ENCODE data around the gene FOXE1.
A peak's percentile ranks its signal among the peaks of the same experiment; 100 is the strongest.

The FOXE1 gene

DNA sequence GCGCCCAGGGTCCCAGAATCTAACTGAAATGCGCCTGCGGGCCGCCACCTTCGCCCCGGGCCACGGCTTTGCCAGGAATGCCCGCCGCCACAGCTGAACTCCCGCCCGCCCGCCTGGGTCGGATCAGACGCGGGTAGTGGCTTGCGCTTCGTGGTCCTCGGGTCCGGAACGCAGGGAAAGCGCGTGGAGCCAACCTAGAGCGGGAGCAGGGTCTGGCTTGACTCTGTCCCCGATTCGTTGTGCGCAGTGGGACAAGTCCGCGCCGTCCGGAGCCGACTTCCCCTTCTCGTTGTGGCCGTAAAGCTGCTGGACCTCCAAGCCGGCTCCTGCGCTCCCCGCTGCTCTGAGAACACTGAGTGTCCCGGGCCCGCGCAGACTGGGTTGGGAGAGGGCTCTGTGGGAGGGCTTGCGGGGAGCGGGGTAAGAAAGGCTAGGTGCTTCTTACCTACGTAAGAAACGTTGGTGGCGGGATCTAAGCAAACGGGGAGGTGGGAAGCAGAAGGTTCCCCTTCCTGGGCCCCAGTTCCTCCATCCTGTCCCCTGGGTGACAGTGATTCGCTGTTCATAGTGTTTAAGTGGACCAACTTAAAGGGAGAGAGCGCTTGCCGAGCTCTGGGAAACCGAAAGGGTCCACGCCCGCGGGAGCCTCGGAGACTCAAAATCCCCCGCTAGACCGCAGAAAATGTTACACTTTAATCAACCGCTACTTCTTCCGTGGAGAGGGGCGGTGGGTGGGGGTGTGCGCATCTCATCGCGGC lies 4.4 kb upstream of the FOXE1 start:
- peak; percentile 21 to 57 for DNase-seq

DNA sequence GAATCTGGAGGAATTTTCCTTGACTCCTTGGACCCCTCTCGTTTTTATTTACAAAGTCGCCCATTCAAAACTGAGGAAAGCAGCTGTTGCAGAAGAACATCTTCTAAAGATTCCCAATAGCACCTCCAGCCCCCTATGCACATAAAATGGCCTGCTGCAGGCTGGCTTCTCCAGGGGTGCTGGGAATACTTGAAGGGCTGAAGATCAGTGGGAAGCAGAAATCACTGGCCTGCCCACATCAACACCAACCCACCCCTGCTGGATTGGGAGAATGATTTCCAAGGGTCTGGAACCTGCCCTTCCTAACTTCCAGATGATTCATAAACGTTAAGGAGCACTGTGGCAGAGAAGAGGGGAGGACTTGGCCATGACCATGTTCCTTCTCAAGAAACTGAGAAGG lies 3.0 kb upstream of the FOXE1 start:
- no peak for DNase-seq

GRCh38 chr9:97850746-97851445 lies 2.1 kb upstream of the FOXE1 start:
- no peak for DNase-seq

GRCh38 chr9:97851446-97851883 lies 1.6 kb upstream of the FOXE1 start:
- no peak for DNase-seq

- no peak for DNase-seq
Observed at GRCh38 chr9:97852001-97852398, 1.0 kb upstream of the FOXE1 start.

- no peak for DNase-seq
Observed at GRCh38 chr9:97852399-97853055, 499 bp upstream of the FOXE1 start.

- DNase-seq, result peak; percentile 13 to 53
Observed at GRCh38 chr9:97853844-97854695, 1.0 kb downstream of the FOXE1 start.

DNA sequence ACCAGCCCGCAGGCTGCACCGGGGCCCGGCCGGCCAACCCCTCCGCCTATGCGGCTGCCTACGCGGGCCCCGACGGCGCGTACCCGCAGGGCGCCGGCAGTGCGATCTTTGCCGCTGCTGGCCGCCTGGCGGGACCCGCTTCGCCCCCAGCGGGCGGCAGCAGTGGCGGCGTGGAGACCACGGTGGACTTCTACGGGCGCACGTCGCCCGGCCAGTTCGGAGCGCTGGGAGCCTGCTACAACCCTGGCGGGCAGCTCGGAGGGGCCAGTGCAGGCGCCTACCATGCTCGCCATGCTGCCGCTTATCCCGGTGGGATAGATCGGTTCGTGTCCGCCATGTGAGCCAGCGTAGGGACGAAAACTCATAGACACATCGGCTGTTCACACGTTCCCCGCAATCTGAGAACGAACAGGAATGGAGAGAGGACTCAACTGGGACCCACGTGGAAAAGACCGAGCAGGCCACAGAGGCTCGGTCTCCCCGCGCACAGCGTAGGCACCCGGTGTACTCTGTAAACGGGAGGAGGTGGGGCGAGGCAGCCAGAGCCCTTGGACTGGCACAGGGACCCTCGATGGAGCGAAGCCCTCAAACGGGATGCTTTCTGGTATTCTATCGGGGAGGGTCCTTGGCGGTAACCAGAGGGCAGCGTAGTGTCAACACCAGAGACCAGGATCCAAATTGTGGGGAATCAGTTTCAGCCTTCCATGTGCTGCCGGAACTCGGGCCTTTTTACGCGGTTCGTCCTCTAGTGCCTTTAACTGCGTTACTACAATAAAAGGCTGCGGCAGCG lies 1.9 kb downstream of the FOXE1 start:
- no peak for DNase-seq

- DNase-seq, result no peak
Observed at GRCh38 chr9:97855486-97855875, 2.5 kb downstream of the FOXE1 start.

GRCh38 chr9:97855899-97856298 lies 2.9 kb downstream of the FOXE1 start:
- no peak for DNase-seq

- no peak for DNase-seq
Observed at GRCh38 chr9:97856857-97857605, 4.0 kb downstream of the FOXE1 start.

DNA sequence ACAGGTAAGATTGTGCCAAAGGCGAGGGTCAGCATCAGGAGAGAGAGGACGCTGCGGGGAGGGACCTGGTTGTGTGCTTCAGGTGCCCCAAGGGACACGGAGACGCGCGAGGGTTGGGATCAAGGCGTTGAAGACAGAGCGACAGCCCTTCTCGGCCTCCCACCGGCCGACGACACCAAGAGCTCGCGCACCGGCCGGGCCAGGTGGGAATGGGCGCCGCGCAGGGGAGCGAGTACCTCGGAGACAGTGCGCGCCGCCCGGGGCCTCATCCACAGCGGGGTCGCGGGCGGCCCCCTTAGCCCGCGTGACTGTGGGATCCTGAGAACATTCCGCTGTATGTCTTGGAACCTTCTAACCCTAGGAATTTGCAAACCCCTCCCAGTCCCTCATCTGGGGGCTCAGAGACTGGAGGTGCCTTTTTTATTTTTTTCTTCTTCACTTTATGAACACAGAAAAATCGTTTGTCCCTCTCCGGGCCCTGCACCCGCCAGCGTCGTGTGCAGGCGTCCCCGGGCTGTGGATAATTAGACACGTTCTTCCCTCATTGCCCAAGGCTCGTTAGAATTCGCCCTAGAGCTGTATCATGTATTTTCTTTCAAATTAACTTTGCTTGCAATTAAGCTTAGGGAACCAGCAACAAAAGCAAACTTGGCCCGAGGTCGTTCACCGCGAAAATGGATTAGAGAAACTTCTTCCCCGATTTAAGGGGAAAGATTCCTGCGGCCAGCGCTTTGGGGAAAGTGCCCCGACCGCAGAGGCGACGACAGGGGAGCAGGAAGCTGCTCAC lies 4.8 kb downstream of the FOXE1 start:
- DNase-seq, result no peak

DNA sequence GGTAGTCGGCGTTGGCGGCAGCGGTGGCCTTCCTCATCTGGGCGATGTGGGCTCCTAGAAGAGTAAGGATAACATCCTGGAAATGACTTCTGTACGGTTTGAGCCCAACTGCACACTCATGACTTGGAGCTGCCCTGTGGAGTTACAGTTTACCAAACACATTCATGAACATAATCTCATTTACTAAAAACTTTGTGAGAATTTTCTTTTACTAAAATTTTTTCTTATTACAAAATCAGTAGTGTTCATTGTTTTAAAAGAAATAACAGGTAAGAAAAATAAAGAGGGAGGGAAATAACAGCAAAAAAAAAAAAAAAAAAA lies 5.3 kb downstream of the FOXE1 start:
- DNase-seq, result no peak

DNA sequence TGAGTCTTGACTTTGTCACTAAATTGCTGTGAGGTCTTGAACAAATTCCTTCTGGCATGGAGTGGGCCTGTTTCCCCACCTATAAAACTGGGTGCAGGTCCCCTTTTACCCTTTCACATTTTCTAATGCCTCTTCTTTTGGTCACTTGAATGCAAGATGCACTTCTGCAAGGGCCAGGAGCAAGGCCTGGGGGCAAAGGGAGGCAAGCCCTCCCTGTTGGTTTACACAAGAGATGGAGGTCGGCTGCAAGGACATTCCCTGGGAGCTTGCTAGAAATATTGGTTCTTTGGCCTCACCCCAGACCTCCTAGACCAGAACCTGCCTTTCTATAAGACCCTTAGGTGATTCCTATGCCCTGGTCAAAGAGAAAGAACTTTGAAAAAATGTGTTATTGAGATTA lies 5.8 kb downstream of the FOXE1 start:
- DNase-seq, result no peak

GRCh38 chr9:97859346-97859745 lies 6.3 kb downstream of the FOXE1 start:
- no peak for DNase-seq

GRCh38 chr9:97860451-97861147 lies 7.6 kb downstream of the FOXE1 start:
- no peak for DNase-seq

GRCh38 chr9:97861148-97861475 lies 8.1 kb downstream of the FOXE1 start:
- no peak for DNase-seq

DNA sequence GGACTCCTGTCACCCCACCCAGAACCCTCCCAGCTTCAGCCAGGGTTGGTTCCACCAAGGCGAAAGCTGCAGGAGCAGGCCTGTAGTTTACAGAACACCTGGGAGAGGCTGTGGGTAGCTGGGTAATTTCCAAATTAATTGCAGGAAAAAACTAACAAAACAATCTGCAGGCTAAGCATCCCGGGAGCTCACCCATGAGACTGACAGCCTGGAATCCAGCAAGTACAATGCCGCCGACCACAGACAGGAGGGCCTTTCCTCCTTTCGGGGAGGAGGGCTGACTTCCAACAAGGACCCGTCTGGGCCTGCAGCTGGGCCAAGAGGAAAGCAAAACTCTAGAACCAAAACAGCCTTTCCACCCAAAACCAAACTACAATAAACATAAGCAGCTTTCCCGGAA lies 10.3 kb downstream of the FOXE1 start:
- DNase-seq, result no peak

DNA sequence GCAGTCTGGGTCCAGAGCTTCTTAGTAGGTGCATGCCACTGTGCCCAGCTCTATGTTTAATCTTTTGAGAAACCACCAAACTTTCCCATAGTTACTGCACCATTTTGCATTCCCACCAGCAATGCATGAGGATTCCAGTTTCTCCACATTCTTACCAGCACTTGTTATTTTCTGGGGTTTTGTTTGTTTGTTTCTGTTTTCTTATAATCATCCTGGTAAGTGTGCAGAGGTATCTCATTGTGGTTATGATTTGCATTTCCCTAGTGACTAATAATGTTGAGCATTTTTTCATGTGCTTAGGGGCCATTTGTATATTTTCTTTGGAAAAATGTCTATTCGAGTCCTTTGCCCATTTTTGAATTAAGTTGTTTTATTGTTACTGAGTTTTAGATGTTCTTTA lies 11.4 kb downstream of the FOXE1 start:
- DNase-seq, result no peak

GRCh38 chr9:97866300-97866699 lies 13.3 kb downstream of the FOXE1 start:
- no peak for DNase-seq

All from inflammatory macrophage treated with lipopolysaccharide for 1 hour (primary cell).